Fibroblast of upper back skin (primary cell): ENCODE measurements around the gene CEACAM7.

ENCODE experiments used
- DNase-seq: peaks from one replicate; pipeline ENCODE4 v3.0.0-alpha.2; 2013

The CEACAM7 gene

GRCh38 chr19:41646589-41647204 is 41.4 kb downstream of the CEACAM7 start:
- no peak for DNase-seq

GRCh38 chr19:41641879-41642485 is 46.1 kb downstream of the CEACAM7 start:
- peak; percentile 34 for DNase-seq

GRCh38 chr19:41638641-41639081 is 49.4 kb downstream of the CEACAM7 start:
- no peak for DNase-seq

GRCh38 chr19:41637484-41637883 is 50.6 kb downstream of the CEACAM7 start:
- no peak for DNase-seq

- DNase-seq, result no peak
These were observed 59.9 kb downstream of the CEACAM7 start for GRCh38 chr19:41627966-41628675.

GRCh38 chr19:41626877-41627276 is 61.2 kb downstream of the CEACAM7 start, which contains the start of gene CEACAM4:
Gene CEACAM4, minus strand, starts transcription at chr19:41627074. Its CDS starts 111 bp downstream, at chr19:41626963.
- no peak for DNase-seq

GRCh38 chr19:41626278-41626677 is 61.8 kb downstream of the CEACAM7 start:
- no peak for DNase-seq

- no peak for DNase-seq
These were observed 63.1 kb downstream of the CEACAM7 start for GRCh38 chr19:41624937-41625336.

GRCh38 chr19:41624515-41624914 is 63.6 kb downstream of the CEACAM7 start:
- no peak for DNase-seq

- no peak for DNase-seq
These were observed 64.7 kb downstream of the CEACAM7 start for GRCh38 chr19:41623360-41623759.
